Cortex of kidney (tissue), 1 donor: ENCODE data around the gene ROR1.

Source experiments
- DNase-seq: peaks from one replicate; lab custom pipeline; 2025; lab: John Stamatoyannopoulos, UW

Gene ROR1

DNA sequence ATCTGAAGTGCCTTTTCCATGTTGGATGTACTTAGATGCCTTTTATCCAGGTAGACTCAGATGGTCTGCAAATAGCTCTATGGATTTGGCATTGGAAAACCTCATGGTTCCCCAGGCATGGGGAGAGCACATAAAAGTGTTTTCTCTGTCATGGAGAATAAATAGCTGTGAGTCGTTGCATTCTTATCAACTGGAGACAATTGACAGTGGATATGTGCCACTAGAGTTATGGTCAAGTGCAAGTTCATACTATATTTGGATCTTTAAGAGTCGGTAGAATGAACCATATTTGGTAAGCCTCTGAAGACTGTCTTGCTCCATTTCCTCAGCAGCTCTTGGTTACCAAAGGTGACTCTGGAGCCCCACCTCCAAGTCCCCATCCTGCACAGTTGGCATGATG lies 83.7 kb downstream of the ROR1 start:
- no peak for DNase-seq

DNA sequence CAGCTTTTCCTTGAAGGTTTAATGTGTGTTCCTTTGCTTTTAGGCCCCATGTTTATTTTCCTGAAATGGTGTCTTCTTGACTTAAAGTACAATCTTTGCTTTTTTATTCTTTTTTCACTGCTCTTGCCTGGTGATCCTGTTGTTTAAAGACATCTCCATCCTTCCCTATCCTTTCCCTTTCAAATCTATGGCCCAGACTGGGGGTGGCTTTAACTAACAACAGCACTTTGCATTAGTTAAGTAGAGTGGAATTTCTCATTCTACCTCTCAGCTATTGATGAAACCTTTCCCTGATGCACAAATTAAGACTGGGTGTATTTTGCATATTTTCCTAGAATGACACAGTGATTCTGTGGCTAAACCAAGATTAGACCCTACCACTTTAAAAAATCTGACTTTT lies 84.3 kb downstream of the ROR1 start:
- DNase-seq, result no peak

DNA sequence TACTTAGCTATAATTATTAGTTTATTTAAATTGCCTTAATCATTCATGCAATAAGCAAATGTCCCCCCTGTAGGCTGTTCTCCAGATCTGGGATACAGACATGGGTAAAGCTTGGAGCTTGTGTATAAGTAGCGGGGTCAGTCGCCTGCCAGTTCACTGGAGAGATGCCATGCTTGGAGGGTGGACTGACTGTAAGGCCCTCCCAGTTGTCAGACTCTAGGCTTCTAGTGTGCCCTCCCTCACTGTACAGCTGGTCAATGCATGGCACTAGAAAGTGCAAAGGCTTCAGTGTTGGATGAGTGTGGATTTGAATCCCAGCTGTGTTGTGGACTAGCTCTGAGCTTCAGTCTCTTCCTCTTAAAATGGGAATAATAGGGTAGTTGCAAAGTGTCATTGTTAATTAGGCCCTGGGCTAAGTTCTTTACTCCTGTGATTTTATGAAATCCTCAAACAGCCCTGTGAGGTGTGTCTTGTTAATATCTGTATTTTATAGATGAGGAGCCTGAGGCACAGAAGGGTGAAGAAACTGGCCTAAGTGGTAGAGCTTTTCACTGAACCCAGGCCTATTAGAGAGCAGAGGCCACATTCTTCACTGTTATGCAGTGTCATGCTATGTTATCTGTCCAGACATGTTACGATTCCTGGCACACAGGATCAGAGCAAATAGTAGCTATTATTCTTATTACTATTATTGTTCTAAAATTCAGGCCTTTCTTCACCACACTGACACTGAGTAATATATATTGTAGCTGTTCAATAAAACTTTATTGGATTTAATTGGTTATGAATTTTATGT lies 85.9 kb downstream of the ROR1 start:
- no peak for DNase-seq

GRCh38 chr1:63861052-63861691 lies 87.4 kb downstream of the ROR1 start:
- DNase-seq, result no peak

- no peak for DNase-seq
These were observed 89.3 kb downstream of the ROR1 start for GRCh38 chr1:63863145-63863544.

GRCh38 chr1:63864224-63864641 lies 90.4 kb downstream of the ROR1 start:
- no peak for DNase-seq

DNA sequence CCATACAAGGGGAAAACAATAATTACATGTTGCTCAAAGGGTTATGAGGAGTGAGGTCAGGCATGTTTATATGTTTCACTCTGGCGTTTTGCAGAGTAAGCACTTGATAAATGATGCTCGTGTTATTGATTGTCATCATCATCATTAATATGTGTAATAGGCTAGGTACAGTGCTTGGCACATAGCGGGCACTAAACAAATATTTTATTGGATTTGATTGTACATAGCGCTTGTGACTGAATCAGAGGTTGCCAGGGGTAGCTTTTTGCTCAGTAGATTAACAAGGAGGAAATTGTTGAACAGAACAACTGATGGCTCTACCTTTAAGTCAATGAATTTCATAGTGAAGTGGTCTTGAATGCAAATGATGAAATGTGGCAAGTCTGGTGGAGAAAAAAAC lies 91.7 kb downstream of the ROR1 start:
- DNase-seq, result no peak

GRCh38 chr1:63866084-63866483 lies 92.3 kb downstream of the ROR1 start:
- no peak for DNase-seq

- DNase-seq, result no peak
These were observed 93.8 kb downstream of the ROR1 start for GRCh38 chr1:63867429-63868176.

GRCh38 chr1:63868268-63868781 lies 94.5 kb downstream of the ROR1 start:
- no peak for DNase-seq

GRCh38 chr1:63870152-63870551 lies 96.3 kb downstream of the ROR1 start:
- DNase-seq, result no peak

DNA sequence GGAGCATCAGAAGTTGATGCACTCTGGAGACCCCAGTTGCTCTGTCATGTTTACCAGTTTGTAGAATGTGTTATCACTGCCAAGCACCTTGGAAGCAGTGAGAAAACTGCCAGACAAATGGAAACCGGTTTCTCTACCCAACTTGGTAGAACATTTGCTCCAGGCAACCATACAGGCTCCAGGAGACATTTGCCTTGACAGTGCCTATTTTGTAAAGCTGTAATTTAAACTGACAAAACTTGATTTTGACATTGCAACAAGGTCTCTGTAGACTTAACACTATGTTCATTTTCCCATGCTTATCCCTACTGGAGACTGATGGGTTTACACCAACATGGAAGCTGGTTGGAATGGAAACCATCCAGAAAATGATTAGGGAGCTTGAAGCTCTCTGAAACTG lies 97.6 kb downstream of the ROR1 start:
- DNase-seq, result no peak

DNA sequence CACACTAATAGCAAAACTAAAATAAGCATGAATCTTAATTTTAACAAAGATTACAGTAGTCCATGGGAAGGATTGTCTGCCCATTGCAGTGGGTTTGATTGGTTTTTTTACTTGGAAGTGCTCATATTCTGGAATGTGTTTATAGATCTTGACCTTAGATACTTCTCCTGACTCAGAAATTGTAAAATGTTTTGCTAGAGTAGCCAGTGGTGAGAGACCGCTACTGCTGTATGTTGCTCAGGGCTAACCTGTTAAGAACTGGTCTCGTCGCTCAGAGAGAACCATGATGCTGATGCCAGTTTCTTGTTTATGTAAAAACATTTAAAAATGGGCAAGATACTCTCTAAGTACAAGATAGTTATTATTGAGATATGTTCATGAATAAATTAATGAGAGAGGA lies 99.9 kb downstream of the ROR1 start:
- no peak for DNase-seq

GRCh38 chr1:63874278-63874880 lies 100.6 kb downstream of the ROR1 start:
- no peak for DNase-seq

DNA sequence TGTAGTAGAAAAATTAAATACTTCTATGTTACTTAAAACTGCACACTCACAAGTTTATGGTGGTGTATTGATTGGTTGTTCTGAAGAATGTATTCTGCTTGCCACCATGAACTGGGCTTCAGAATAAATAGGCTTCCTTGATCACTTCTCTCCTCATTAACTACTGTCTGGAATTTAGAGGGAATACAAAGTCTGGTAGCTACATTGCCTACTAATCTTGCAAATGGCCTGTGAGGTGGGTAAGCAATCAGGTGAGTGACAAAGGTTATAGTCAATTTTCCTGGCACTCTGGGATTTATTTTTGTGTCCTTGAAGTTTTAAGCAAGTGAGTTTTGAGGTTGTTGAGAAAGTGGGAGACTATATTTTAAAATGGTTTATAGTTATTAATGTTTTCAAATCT lies 101.8 kb downstream of the ROR1 start:
- no peak for DNase-seq

- no peak for DNase-seq
These were observed 103.4 kb downstream of the ROR1 start for GRCh38 chr1:63877021-63877767.

- DNase-seq, result no peak
These were observed 104.0 kb downstream of the ROR1 start for GRCh38 chr1:63877816-63878215.

DNA sequence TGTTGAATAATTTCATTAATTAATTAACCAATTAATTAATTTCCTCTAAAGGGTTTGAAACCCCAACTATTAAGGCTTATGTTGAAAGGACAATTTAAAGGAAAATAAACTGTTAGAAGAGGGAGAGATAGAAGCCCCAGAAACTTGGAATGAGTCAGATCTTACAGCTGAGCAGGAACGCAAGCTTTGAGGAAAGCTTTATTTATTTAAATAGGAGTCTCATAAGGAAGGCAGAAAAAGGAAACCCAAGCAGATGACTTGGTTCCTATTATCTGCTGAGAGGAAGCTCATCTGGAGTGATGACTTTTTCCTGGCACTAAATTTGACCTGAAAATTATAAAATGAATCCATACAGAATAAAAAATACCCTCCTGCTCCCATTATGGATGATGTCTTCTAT lies 105.1 kb downstream of the ROR1 start:
- no peak for DNase-seq

DNA sequence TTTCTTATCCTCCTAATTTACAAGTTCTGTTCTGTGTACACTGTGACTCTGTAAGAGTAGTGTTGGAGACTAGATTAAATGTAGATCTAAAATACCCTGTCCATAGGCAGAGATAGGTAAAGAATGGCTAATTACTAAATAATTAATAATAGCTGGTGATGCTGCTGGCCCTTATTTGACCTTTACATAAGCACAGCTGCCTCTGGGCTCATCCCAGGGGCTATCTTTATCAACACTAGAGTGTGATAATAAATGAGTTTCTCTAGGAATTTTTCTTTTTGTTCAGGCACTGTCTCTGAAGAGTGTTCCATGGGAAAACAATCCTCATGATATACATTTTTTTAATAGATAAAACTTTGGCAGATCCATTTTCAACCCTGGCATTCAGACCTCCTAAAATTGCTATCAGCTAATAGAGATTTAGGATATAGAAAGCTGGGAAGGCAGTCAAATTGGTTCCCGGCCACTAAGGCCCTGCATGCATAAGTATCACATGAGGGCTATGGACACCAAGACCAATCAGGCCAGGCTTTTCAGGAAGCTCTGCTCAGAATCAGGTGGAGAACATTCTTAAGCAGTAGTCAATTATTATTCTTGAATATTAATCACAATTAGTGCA lies 107.2 kb downstream of the ROR1 start:
- DNase-seq, result no peak

DNA sequence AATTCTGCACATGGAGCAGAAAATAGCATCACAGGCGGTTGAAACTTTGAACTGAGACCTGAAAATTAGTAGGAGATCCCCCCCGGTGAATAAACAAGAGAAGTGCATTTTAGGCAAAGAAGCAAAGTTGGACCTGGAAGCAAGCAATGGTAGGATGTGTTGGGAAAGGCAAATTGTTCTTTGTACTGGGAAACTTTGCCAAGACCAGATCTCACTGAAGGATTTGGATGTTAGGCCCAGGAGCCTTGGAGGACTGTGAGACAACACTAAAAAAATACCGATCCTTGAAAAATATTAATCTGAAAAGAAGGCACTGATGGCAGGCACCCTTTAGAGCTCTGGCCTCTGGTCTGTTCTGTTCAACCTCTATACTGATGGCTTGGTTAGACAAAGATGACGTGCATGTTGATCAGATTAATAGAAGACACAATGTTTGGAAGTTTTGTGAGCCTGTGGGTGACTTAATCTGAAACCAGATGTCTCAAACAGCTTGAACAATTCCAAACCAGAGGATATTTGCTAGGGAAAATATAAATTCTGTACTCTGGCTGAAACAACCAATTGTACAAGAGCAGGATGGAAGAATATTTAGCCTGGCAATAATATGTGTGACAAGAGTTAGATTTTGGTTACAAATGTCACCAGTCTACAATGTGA lies 108.4 kb downstream of the ROR1 start:
- DNase-seq, result no peak
